PC-3 (cell line): ENCODE results near the gene PROP1.
"Not testable (repeated sequence)": the region's sequence is repeated elsewhere in the genome, so short reads cannot be mapped to it uniquely, and the experiment has no call there.

Experiments used
- EZH2 ChIP-seq: fragments of 300-600 bp; sonication (generic); IDR thresholded peaks from one replicate; pipeline ENCODE4 v1.6.1; 2017; ENCODE audit warnings: antibody characterized with exemption, mild to moderate bottlenecking, low read length; ENCODE audit not compliant: unreplicated experiment
- TF ChIP-seq, protein P1 (sequence below): fragments of 300-600 bp; sonication (generic); conservative IDR thresholded peaks from 2 replicates; pipeline ENCODE4 v1.5.1; 2017; ENCODE audit warnings: antibody characterized with exemption, low read depth, mild to moderate bottlenecking, low read length

DNA sequence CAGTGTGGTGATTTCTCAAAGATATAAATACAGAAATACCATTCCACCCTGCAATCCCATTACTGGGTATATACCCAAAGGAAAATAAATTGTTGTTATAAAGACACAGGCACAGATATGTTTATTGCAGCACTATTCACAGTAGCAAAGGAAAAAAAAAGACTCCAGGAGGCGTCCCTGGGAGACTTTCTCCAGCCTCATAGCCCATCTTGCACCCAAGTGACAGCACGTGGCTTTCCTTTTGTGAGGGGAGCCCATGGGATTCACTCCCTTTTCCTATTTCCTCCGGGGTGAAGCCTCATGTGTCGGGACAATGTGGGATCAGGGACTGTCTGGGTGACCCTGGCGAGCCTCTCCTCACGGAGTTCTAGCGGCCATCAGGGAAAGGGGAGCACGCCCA lies 18.4 kb downstream of the PROP1 start:
- TF ChIP-seq, protein P1, sequence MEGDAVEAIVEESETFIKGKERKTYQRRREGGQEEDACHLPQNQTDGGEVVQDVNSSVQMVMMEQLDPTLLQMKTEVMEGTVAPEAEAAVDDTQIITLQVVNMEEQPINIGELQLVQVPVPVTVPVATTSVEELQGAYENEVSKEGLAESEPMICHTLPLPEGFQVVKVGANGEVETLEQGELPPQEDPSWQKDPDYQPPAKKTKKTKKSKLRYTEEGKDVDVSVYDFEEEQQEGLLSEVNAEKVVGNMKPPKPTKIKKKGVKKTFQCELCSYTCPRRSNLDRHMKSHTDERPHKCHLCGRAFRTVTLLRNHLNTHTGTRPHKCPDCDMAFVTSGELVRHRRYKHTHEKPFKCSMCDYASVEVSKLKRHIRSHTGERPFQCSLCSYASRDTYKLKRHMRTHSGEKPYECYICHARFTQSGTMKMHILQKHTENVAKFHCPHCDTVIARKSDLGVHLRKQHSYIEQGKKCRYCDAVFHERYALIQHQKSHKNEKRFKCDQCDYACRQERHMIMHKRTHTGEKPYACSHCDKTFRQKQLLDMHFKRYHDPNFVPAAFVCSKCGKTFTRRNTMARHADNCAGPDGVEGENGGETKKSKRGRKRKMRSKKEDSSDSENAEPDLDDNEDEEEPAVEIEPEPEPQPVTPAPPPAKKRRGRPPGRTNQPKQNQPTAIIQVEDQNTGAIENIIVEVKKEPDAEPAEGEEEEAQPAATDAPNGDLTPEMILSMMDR = not testable (repeated sequence)
- TF ChIP-seq EZH2 = not testable (repeated sequence)
